Epidermal melanocyte (primary cell): ENCODE measurements around the gene SCN11A.

Experiments used
- DNase-seq: peaks from one replicate; pipeline ENCODE4 v3.0.0; 2011; ENCODE audit warnings: low spot score; ENCODE audit not compliant: insufficient read length

SCN11A gene

GRCh38 chr3:39011191-39011736, 40.5 kb downstream of the SCN11A start:
- DNase-seq: no peak

DNA sequence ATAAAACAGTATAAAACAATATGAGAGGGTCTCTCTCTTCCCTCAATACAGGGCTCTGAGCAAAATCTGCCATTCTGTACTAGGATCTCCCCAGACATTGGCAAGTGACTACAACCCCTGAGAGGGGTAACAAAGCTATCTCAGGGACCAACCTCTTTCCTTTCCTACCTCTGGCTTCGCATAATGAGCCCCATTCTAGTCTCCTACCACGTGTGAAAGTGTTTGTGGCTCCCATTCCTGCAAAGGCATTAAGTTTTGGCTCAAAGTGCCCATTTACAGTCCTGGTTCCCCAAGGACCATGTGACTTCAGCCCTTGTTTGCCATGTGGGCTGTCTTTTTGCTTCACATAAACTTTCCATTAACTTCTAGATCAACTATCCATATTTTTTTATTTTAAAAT, 46.4 kb downstream of the SCN11A start:
- no peak for DNase-seq
